ENCODE results near the gene TRABD2B.
A peak's percentile ranks its signal among the peaks of the same experiment; 100 is the strongest.

The TRABD2B gene

GRCh38 chr1:47931395-47931794, 65.8 kb downstream of the TRABD2B start:
- DNase-seq: no peak

DNA sequence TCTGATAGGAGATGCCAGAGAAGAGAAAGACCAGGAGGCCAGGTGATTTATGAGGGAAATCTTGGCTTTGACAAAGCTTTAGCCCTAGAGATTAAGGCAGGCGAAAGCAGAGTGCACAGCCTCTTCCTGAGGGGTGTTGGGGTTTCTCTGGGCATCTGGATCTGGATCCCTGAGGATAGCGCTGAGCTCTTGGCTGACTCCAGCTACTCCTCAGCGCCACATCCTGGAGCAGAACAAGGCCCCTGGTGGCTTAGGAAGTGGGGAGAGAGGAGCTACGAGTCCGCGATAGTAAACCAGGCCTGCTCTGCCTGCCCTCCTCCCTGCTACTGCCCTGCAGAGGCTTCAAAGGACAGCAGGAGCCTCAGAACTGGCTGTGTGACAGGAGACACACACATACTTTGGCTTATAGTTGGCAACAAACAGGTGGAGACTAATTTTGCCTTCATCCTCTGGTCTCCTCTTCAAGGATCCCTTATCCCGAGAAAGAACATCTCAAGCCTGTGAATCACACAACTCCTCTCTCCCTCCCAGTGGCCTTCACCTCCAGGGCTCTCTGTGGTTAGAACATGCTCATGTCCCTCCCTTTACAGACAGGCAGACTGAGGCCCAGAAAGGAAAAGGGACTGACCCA, 66.9 kb downstream of the TRABD2B start:
- DNase-seq: no peak

- no peak for DNase-seq
Measured at GRCh38 chr1:47927165-47927564, 70.0 kb downstream of the TRABD2B start.

DNA sequence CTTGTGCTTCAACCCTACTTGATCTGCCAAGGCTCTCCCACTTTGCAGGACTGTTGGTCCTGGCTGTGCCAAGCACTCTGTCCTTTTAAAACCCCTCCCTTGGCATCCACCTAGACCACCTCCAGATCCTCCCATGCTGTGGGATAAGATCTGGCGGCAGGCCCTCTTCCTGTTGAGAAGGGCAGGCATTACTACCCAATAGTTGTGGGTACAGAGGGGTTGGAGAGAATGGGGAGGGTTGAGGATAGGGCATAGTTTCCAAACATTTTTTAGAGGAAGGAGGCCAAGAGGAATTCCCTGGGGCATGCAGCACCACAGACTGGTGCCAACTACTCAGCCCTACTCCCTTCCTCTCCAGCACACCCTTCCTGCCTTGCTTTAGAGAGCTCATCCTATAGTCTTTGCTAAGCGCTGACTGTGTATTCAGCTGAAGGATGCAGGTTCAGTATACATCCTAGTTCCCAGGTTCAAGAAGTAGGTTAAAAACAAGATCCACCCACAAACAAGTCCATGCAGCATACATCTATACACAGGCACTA, 70.7 kb downstream of the TRABD2B start:
- no peak for DNase-seq

DNA sequence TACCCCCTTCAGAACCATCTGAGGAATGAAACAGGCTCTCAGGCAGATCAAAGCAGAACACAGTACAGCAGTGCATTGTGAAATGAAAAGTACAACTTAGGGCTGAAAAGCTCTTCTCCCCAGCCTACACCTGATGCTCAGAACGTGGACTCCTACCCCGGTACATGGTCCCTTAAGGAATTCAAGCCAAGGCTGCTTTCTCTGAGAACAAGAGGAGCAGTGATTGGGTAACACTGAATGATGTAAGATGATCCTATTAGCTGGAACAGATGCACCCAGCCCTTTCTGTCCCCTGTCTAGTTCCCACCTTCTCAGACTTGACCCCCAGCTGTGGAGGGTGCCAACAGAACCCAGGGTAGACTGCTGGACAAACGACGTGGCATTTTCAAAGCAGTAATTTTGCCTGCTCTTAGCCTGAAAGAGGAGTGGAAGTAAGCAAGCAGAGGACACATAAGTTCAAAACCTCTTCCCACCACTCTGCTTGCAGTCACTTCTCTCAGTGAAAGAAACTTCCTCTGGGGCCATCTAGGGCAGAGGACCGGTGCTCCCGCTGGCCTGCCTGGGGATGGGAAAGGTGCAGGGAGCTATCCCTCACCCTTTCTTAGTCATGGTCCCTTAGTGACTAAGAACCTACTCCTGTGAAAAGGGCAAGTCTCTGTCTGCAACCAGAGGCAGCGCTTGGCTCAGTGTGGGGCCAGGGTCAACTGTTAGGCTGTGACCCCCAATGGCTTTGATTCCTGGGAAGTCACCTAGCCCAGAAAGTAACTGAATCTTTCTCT, 72.7 kb downstream of the TRABD2B start:
- no peak for DNase-seq

- DNase-seq: no peak
Measured at GRCh38 chr1:47921935-47922415, 75.2 kb downstream of the TRABD2B start.

- no peak for DNase-seq
Measured at GRCh38 chr1:47919113-47919833, 77.9 kb downstream of the TRABD2B start.

DNA sequence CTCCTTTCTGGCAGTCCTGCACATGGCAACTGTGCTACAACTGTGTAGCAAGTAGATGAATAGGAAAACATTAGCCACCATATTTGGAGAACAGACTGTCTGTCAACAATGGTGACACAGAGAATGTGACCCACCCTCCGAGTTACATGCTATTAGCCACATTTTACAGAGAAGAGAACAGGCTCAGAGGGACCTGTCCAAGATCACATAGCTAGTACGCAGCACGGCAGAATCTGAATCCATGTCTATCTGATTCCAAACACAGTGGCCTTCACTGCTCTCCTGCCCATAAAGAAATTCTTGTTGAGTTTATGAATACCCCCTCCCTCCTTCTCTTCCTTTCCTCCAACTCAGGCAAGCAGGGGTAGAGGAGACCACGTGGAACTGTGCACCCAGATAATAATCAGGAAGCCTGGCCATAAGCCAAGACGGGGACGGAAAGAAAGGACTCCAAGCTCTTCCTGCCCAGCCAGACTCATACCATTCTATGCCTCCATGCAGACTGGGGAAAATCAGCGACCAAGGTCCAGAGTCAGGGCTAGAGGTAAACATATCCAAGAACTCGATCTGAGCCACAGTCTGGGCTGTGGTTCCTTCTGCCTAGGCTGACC, 78.8 kb downstream of the TRABD2B start:
- DNase-seq: peak; percentile 6

- DNase-seq: no peak
Measured at GRCh38 chr1:47917687-47918086, 79.5 kb downstream of the TRABD2B start.

DNA sequence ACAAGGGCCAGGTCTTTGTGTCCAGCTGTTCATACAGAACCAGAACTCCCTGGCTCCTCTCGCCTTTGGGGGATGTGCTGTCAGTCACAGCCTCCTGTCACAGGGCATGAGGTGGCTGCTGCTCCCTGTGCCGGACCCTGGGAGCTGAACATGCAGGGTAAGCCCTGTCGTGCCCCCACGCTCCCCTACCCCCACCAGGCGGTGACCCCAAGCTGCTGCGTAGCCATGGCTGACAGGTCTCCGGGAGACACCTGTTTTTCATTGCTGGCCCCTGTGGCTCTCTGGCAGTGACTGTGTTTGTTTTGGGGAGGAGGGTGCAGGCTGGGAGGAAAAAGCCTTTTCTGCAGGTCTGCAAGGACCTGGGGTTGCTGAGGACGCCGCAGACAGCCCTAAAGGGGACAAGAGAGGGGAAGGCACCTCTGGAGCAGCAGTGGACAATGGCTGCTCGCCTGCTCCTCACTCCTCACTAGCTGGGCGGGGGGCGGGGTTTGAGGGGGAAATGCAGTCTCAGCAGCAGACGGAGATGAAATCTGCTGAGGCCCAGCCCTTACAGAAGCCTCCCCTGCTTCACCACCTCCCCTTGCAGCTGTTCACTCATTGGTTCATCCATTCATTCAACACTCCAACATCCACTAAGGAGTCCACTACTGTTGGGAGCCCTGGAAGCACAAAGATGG, 81.4 kb downstream of the TRABD2B start:
- no peak for DNase-seq

GRCh38 chr1:47914952-47915676, 82.1 kb downstream of the TRABD2B start:
- DNase-seq: no peak

GRCh38 chr1:47914218-47914938, 82.8 kb downstream of the TRABD2B start:
- DNase-seq: no peak

- DNase-seq: no peak
Measured at GRCh38 chr1:47913225-47913823, 83.9 kb downstream of the TRABD2B start.

- DNase-seq: no peak
Measured at GRCh38 chr1:47912756-47913155, 84.4 kb downstream of the TRABD2B start.

DNA sequence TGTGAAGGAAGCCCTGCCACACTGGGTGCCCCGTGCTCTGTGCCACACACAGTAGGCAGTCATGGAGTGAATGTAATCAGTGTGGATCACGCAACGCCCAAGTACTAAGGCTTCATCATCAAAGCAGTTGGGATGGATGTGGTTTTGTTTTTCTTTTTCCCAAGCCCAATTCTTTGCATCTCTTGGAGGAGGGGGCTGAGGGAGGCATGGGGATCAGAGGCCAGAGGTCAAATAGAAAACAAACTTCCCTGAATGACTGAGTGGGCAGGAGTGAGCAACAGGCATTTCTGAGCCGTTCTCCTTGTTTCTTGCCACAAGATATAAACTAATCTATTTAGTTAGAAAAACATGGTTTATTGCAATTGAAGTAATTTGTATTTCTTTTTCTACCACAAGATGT, 85.3 kb downstream of the TRABD2B start:
- no peak for DNase-seq

GRCh38 chr1:47911424-47911823, 85.8 kb downstream of the TRABD2B start:
- no peak for DNase-seq

- no peak for DNase-seq
Measured at GRCh38 chr1:47908258-47908657, 88.9 kb downstream of the TRABD2B start.

DNA sequence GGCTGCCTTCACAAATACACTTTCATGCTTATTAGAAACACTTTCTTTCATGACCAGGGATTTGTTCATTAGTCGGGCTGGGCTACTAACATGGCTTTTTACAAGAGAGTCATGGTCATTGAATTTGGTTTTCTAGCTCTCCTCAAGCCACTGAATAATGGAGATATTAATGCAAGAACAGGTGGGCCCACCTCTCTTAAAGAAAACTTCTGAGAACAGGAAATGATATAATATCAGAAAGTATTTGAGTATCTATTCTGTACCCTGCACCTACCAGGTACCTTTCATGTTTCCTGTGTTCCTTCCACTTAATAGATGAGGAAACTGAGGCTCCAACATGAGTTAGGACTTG, 90.0 kb downstream of the TRABD2B start:
- DNase-seq: no peak

DNA sequence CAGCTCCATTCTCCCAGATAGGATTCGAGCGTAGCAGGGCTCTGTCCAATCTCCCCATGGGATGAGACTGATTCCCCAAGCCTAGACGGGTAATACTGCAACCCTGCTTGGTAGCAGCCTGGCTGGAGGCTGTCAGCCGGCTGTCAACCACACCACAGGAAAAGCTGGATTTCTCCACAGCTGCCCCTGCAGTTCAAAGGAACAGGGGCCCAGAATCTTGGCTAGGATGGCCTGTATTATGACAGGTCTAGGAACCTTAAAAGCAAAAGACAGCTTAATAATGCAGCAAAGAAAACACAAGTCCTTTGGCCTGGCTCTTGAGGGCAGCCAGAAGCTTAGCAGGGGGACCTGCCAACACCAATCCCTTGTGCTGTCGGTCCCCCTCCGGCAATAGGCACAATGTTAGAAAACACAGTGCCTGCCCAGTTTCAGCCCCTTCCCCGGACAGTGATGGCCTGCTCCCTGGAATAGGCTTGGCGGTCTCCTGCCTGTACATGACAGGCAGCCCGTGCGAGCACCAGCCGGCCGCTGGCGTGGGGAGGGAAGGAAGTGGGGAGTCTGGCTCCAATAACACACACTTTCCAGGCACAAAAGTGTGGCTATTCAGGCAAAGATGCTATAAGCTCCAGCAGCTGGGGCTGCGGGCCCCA, 90.5 kb downstream of the TRABD2B start:
- no peak for DNase-seq

- peak; percentile 21 for DNase-seq
Measured at GRCh38 chr1:47906009-47906432, 91.2 kb downstream of the TRABD2B start.
